WTC11 (cell line): ENCODE results near the gene MYO18B. TPM values are rescaled to one million over a fixed set of nuclear protein-coding genes. Genes with fewer than 3 reads are reported as not detected.

Experiments used
- ATAC-seq: fragments of 200-7000 bp; cut with Tn5 transposase; 2 replicates; pipeline ENCODE4 v1.10.0; 2021; ENCODE audit warnings: mild to moderate bottlenecking, moderate library complexity
- CTCF ChIA-PET: fragments of 300-600 bp; sonication (Branson Sonifier 250); formaldehyde crosslinking; loops from one replicate; lab custom pipeline; 2021; ENCODE audit warnings: antibody characterized with exemption; lab: Charles Lee
- POLR2A ChIA-PET: fragments of 350-600 bp; sonication (Branson Sonifier 250); formaldehyde crosslinking; loops from one replicate; lab custom pipeline; 2021; ENCODE audit warnings: antibody characterized with exemption; lab: Charles Lee
- DNase-seq: peaks from one replicate; pipeline ENCODE4 v3.0.0; 2021; ENCODE audit warnings: low spot score
- H3K27ac Mint-ChIP-seq: 2 replicates; pipeline ENCODE4 v1.8.0; 2021; ENCODE audit warnings: mixed read lengths
- H3K27me3 Mint-ChIP-seq: 2 replicates; pipeline ENCODE4 v1.8.0; 2021; ENCODE audit warnings: low read depth, mild to moderate bottlenecking, moderate library complexity, mixed read lengths
- H3K36me3 Mint-ChIP-seq: 2 replicates; pipeline ENCODE4 v1.8.0; 2021; ENCODE audit warnings: mixed read lengths
- H3K4me1 Mint-ChIP-seq: 2 replicates; pipeline ENCODE4 v1.8.0; 2022; ENCODE audit warnings: mixed read lengths
- H3K4me3 Mint-ChIP-seq: 2 replicates; pipeline ENCODE4 v1.8.0; 2021; ENCODE audit warnings: mild to moderate bottlenecking, moderate library complexity, mixed read lengths
- H3K9me3 Mint-ChIP-seq: 2 replicates; pipeline ENCODE4 v1.8.0; 2021; ENCODE audit warnings: mixed read lengths
- AR ChIP-seq: fragments of 250-450 bp; sonication (Bioruptor Pico); IDR thresholded peaks from 2 replicates; pipeline ENCODE4 v1.9.0; 2021; ENCODE audit warnings: mild to moderate bottlenecking
- ATF3 ChIP-seq: sonication (generic); formaldehyde crosslinking; conservative IDR thresholded peaks from 2 replicates; pipeline ENCODE4 v1.8.1; 2022; ENCODE audit warnings: mild to moderate bottlenecking, missing genetic modification reagents
- E2F5 ChIP-seq: sonication (generic); formaldehyde crosslinking; IDR thresholded peaks from 2 replicates; pipeline ENCODE4 v1.8.1; 2022; ENCODE audit warnings: mild to moderate bottlenecking, moderate library complexity, missing genetic modification reagents
- FOXP1 ChIP-seq: sonication (generic); formaldehyde crosslinking; IDR thresholded peaks from 2 replicates; pipeline ENCODE4 v1.8.0; 2022; ENCODE audit warnings: missing genetic modification reagents, mild to moderate bottlenecking, moderate library complexity, borderline replicate concordance
- GABPB1 ChIP-seq: sonication (generic); formaldehyde crosslinking; IDR thresholded peaks from 2 replicates; pipeline ENCODE4 v1.8.1; 2023; ENCODE audit warnings: mild to moderate bottlenecking, missing genetic modification reagents
- HMGA2 ChIP-seq: fragments of 250-450 bp; sonication (Bioruptor Pico); IDR thresholded peaks from 2 replicates; pipeline ENCODE4 v1.4.0; 2021; ENCODE audit warnings: mild to moderate bottlenecking, moderate library complexity
- IRF2 ChIP-seq: sonication (generic); formaldehyde crosslinking; IDR thresholded peaks from 2 replicates; pipeline ENCODE4 v1.8.0; 2022; ENCODE audit warnings: low read depth, missing genetic modification reagents, borderline replicate concordance
- NR1H2 ChIP-seq: sonication (generic); formaldehyde crosslinking; IDR thresholded peaks from 2 replicates; pipeline ENCODE4 v1.9.0; 2021; ENCODE audit warnings: mild to moderate bottlenecking, moderate library complexity, missing genetic modification reagents
- PREB ChIP-seq: sonication (generic); formaldehyde crosslinking; IDR thresholded peaks from 2 replicates; pipeline ENCODE4 v1.8.1; 2022; ENCODE audit warnings: mild to moderate bottlenecking, missing genetic modification reagents, moderate library complexity, borderline replicate concordance
- SMAD4 ChIP-seq: sonication (generic); formaldehyde crosslinking; IDR thresholded peaks from 2 replicates; pipeline ENCODE4 v1.8.0; 2022; ENCODE audit warnings: mild to moderate bottlenecking, missing genetic modification reagents
- USF2 ChIP-seq: sonication (generic); formaldehyde crosslinking; IDR thresholded peaks from 2 replicates; pipeline ENCODE4 v1.8.1; 2023; ENCODE audit warnings: mild to moderate bottlenecking, missing genetic modification reagents, moderate library complexity
- ZBTB43 ChIP-seq: sonication (generic); formaldehyde crosslinking; IDR thresholded peaks from 2 replicates; pipeline ENCODE4 v1.8.1; 2023; ENCODE audit warnings: mild to moderate bottlenecking, missing genetic modification reagents
- ZNF281 ChIP-seq: sonication (generic); formaldehyde crosslinking; IDR thresholded peaks from 2 replicates; pipeline ENCODE4 v1.8.0; 2023; ENCODE audit warnings: mild to moderate bottlenecking, missing genetic modification reagents
- ZNF396 ChIP-seq: fragments of 250-450 bp; sonication (Bioruptor Pico); IDR thresholded peaks from 2 replicates; pipeline ENCODE4 v1.8.0; 2021; ENCODE audit warnings: mild to moderate bottlenecking, moderate library complexity, borderline replicate concordance
- ZNF416 ChIP-seq: fragments of 250-450 bp; sonication (Bioruptor Pico); IDR thresholded peaks from 2 replicates; pipeline ENCODE4 v1.9.0; 2021; ENCODE audit warnings: mild to moderate bottlenecking, inconsistent platforms
- ZNF423 ChIP-seq: fragments of 250-450 bp; sonication (Bioruptor Pico); IDR thresholded peaks from 2 replicates; pipeline ENCODE4 v2.1.2; 2022; ENCODE audit warnings: mild to moderate bottlenecking, moderate library complexity
- total RNA-seq: library from RNA; stranded (reverse); gene quantifications from 3 replicates; pipeline ENCODE4 v1.2.3, GENCODE V29; 2021
- TF ChIP-seq, protein P1 (sequence below): sonication (generic); formaldehyde crosslinking; IDR thresholded peaks from 2 replicates; pipeline ENCODE4 v1.8.1; 2022; ENCODE audit warnings: low read depth, mild to moderate bottlenecking, moderate library complexity, missing genetic modification reagents, borderline replicate concordance

Gene MYO18B
- total RNA-seq, 1 experiment from 2014 or later, result 0.96 TPM

DNA sequence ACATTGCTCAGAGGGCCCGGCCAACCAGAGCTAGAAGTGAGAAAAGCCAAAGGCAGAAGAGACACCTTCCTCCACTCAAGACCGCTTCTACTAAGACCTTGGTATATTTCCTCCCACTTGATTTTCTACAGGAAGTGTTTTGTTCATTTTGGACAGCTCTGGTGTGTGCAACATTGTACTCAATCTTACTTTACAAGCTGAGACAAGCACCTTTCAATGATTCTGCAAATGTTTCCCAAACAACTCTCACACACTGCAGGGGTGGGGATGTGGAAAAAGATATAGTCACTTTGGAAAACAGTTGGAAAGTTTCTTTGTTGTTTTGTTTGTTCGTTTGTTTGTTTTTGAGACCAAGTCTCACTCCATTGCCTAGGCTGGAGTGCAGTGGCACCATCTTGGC, 15.7 kb downstream of the MYO18B start:
- Mint-ChIP-seq H3K4me3 (no peak overlapping the region), H3K27ac (no peak overlapping the region), H3K9me3 (peaks cover 3% of the 10 kb centered on the region; the same call in 1 of the 2 replicates), H3K36me3 (no peaks in the 10 kb centered on the region), H3K27me3 (no peaks in the 10 kb centered on the region), H3K4me1 (no peaks in the 10 kb centered on the region)
- ChIA-PET CTCF (no interaction called here), POLR2A (no interaction called here)
- no peak for TF ChIP-seq USF2
- no peak for DNase-seq
- no peak for ATAC-seq

DNA sequence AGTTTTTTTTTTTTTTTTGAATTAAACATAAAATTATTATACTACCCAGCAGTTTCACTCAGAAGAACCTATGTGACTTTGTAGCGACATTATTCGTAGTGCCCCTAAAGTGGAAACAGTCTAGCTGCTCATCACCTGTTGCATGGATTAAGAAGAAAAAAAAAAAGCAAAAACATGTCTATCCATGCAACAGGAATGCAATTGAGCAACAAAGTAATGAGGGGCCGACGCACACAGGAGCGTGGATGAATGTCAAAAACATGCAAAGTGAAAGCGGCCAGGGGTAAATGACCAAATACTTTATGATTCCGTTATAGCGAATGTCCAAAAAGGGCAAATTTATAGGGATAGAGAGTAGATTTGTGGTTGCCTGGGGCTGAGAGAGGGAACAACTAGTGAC, 16.3 kb downstream of the MYO18B start:
- H3K27ac Mint-ChIP-seq, result no peak overlapping the region
- ChIA-PET POLR2A (no interaction called here), CTCF (no interaction called here)
- H3K27me3 Mint-ChIP-seq, result no peaks in the 10 kb centered on the region
- DNase-seq (no peak), ATAC-seq (no peak)
- H3K36me3 Mint-ChIP-seq, result no peaks in the 10 kb centered on the region
- no peak for TF ChIP-seq ZBTB43
- no peak for TF ChIP-seq ZNF396 (CRISPR knock-in tag)
- no peak for TF ChIP-seq ZNF281
- peaks cover 3% of the 10 kb centered on the region; the same call in 1 of the 2 replicates for H3K9me3 Mint-ChIP-seq
- H3K4me1 Mint-ChIP-seq, result no peaks in the 10 kb centered on the region
- H3K4me3 Mint-ChIP-seq, result no peak overlapping the region

DNA sequence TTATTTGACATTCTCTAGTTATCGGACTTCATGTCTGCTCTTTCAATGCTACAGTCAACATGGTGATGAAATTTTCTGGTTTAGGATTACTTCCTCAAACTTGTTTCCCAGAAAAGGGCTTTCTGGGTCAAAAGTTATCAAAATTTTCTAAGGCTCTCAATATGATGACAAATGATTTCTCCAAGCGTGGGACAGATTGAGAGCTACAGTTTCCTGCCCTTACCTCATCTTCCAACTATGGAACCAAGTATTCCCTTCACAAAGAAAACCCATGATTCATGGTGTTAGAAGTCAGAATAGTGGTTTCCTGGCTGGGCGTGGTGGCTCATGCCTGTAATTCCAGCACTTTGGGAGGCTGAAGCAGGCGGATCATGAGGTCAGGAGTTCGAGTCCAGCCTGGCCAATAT, 17.8 kb downstream of the MYO18B start:
- Mint-ChIP-seq H3K4me1 (no peaks in the 10 kb centered on the region), H3K27ac (no peak overlapping the region), H3K4me3 (no peak overlapping the region), H3K9me3 (no peaks in the 10 kb centered on the region), H3K27me3 (no peaks in the 10 kb centered on the region), H3K36me3 (no peaks in the 10 kb centered on the region)
- DNase-seq, result no peak
- ChIA-PET CTCF (interaction anchor here (1.4 kb wide), 1 partner anchor 13 kb away, joined by 6 read pairs; no protein-coding TSS in a partner anchor), POLR2A (no interaction called here)
- ATAC-seq, result no peak
- TF ChIP-seq PREB (CRISPR knock-in tag) (no peak), HMGA2 (CRISPR knock-in tag) (no peak), FOXP1 (CRISPR knock-in tag) (no peak), ZNF416 (CRISPR knock-in tag) (no peak), SMAD4 (CRISPR knock-in tag) (no peak), USF2 (no peak), E2F5 (CRISPR knock-in tag) (no peak), NR1H2 (CRISPR knock-in tag) (no peak), ZNF423 (no peak), GABPB1 (CRISPR knock-in tag) (no peak), AR (CRISPR knock-in tag) (no peak), ATF3 (CRISPR knock-in tag) (no peak), IRF2 (CRISPR knock-in tag) (no peak)
- TF ChIP-seq, protein P1, sequence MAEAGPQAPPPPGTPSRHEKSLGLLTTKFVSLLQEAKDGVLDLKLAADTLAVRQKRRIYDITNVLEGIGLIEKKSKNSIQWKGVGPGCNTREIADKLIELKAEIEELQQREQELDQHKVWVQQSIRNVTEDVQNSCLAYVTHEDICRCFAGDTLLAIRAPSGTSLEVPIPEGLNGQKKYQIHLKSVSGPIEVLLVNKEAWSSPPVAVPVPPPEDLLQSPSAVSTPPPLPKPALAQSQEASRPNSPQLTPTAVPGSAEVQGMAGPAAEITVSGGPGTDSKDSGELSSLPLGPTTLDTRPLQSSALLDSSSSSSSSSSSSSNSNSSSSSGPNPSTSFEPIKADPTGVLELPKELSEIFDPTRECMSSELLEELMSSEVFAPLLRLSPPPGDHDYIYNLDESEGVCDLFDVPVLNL (CRISPR knock-in tag), result no peak
